VCaP (cell line): ENCODE measurements around the gene CALML3.
A peak's percentile ranks its signal among the peaks of the same experiment; 100 is the strongest.

ENCODE experiments used
- H3K27ac ChIP-seq: fragments of 450-650 bp; 2 replicates; pipeline ENCODE4 v1.5.1; 2017
- TF ChIP-seq, protein P1 (sequence below): fragments of 450-650 bp; conservative IDR thresholded peaks from 2 replicates; pipeline ENCODE4 v1.5.1; 2017; ENCODE audit warnings: mild to moderate bottlenecking, moderate library complexity

Gene CALML3

GRCh38 chr10:5511231-5511884 lies 13.4 kb upstream of the CALML3 start:
- peak overlapping the region; percentile 97 for H3K27ac ChIP-seq
- TF ChIP-seq, protein P1, sequence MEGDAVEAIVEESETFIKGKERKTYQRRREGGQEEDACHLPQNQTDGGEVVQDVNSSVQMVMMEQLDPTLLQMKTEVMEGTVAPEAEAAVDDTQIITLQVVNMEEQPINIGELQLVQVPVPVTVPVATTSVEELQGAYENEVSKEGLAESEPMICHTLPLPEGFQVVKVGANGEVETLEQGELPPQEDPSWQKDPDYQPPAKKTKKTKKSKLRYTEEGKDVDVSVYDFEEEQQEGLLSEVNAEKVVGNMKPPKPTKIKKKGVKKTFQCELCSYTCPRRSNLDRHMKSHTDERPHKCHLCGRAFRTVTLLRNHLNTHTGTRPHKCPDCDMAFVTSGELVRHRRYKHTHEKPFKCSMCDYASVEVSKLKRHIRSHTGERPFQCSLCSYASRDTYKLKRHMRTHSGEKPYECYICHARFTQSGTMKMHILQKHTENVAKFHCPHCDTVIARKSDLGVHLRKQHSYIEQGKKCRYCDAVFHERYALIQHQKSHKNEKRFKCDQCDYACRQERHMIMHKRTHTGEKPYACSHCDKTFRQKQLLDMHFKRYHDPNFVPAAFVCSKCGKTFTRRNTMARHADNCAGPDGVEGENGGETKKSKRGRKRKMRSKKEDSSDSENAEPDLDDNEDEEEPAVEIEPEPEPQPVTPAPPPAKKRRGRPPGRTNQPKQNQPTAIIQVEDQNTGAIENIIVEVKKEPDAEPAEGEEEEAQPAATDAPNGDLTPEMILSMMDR: no peak

- TF ChIP-seq, protein P1: no peak
- H3K27ac ChIP-seq: peak overlapping the region; percentile 97
Observed at GRCh38 chr10:5511885-5512280, 12.9 kb upstream of the CALML3 start.

- H3K27ac ChIP-seq: peak overlapping the region; percentile 97
- TF ChIP-seq, protein P1: no peak
Observed at GRCh38 chr10:5512331-5512730, 12.4 kb upstream of the CALML3 start.

- peak overlapping the region; percentile 97 for H3K27ac ChIP-seq
- TF ChIP-seq, protein P1: no peak
Observed at GRCh38 chr10:5512881-5513612, 11.7 kb upstream of the CALML3 start.

DNA sequence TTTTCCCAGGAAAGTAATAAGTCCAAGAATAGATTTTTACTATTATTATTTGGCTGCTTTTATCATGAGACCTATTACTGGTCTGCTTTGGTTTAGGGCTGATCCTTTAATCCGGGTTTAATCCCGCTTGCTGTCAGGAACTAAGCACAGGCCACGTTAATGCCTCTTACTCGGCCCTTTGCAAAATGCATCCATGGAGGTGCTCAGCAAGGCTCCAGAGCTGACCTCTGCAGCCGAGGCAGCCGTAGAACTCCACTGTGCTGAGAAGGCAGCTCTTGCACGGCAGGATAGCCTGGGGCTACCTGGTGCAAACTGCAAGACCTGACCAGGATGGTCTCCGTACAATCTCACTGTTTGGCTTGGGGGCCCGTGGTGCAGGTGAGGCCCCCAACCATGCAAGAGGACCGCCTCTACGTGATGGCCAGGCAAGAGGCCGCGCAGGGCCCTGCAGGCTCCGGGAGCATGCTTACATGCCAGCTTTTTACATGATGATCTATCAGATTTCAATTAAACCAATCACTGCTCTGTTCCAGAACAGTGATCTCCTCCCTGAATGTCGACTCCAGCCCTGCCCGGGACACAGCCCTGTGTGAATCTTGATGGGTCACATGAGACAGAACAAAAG lies 10.4 kb upstream of the CALML3 start:
- TF ChIP-seq, protein P1: no peak
- H3K27ac ChIP-seq: peak overlapping the region; percentile 97

GRCh38 chr10:5515948-5516761 lies 8.6 kb upstream of the CALML3 start:
- TF ChIP-seq, protein P1: no peak
- peak overlapping the region; percentile 97 for H3K27ac ChIP-seq

DNA sequence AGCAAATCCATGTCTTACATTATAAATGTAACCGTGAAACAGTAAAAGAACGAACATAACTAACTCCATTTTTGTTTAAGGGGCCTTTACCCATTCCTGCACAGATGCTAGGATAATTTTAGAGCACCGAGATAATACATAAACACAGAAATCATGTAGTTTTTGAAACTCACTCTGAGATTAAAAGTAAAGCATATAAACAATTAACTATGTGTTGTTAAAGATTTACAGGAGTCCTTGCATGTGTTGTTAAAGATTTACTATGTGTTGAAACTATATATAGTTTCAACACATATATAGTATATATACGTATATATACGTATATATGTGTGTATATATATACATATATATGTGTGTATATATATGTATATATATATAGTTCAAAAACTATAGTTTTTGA lies 7.2 kb upstream of the CALML3 start:
- TF ChIP-seq, protein P1: no peak
- peak overlapping the region; percentile 97 for H3K27ac ChIP-seq
